Measurements from ENCODE around the gene ARFGAP1.

DNA sequence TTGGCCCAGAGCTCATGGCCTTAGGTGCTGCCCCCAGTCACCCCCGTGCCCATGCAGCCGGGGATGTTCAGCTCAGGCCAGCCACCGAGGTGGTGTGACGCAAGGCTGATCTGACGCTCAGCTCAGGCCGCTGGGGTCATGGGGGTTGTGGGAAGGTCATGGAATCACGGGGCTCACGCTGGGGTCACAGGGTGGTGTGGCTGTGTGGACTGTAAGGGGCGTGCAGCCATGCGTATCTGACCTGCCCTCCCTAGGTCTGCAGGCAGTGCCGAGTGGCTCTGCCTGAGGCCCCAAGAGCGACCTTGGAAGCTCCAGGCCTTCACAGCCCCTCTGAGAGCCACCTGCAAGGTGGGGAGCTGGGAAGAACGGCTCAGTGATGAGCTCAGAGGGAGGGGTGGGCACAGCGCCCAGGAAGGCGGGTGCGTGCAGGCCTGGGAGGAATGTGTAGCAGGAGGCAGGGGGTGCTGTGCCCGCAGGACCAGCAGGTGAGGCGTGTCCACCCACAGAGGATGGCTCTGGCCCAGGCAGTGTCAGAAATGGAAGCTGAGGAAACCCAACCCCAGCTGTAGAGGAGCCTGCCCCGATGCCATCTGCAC lies 60.7 kb downstream of the ARFGAP1 start:
- TF ChIP-seq ELK1 (IDR thresholded peaks at IDR 0.05; ENCODE audit: borderline replicate concordance, low read depth, low read length) (no peak), CTCF (conservative IDR thresholded peaks at IDR 0.05; ENCODE audit: low read depth, low read length) (no peak), SMC3 (IDR thresholded peaks at IDR 0.05; ENCODE audit: low read depth, low read length) (no peak)
